ENCODE measurements around the gene CASZ1.

DNA sequence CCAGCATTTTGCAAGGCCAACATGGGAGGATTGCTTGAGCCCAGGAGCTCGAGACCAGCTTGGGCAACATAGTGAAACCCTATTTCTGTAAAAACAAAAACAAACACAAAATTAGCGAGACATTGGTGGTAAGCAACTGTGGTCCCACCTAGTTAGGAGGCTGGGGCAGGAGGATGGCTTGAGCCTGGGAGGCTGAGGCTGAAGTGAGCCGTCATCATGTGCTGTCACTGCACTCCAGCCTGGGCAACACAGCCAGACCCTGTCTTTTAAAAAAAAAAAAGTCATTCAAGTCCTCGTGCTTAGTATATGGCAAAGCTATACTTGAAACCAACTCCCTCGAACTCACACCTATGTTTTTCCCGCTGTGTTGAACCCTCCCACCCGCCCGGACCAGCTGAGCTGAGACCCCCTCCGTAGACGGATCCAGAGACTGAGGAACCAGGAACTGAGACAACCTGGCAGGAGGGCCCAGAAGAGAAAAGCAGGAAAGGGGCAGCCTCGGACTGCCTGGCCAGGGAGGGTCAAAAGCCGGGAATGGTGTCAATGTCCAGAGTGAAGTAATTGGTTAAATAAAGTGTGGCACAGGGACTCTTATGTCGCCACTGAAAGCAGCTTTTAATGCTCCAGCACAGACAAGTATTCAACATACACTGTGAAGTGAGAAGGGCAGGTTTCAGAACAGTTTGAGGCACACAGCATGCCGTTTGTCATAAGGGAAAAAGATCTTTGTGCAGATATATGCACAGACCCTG lies 32.8 kb upstream of the CASZ1 start:
- TF ChIP-seq, protein P1, sequence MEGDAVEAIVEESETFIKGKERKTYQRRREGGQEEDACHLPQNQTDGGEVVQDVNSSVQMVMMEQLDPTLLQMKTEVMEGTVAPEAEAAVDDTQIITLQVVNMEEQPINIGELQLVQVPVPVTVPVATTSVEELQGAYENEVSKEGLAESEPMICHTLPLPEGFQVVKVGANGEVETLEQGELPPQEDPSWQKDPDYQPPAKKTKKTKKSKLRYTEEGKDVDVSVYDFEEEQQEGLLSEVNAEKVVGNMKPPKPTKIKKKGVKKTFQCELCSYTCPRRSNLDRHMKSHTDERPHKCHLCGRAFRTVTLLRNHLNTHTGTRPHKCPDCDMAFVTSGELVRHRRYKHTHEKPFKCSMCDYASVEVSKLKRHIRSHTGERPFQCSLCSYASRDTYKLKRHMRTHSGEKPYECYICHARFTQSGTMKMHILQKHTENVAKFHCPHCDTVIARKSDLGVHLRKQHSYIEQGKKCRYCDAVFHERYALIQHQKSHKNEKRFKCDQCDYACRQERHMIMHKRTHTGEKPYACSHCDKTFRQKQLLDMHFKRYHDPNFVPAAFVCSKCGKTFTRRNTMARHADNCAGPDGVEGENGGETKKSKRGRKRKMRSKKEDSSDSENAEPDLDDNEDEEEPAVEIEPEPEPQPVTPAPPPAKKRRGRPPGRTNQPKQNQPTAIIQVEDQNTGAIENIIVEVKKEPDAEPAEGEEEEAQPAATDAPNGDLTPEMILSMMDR (IDR thresholded peaks at IDR 0.05) = no peak
- no peak for TF ChIP-seq POLR2A (IDR thresholded peaks at IDR 0.05)

Data from lower leg skin (tissue), 3 donors.